SU-DHL-6 (cell line): ENCODE measurements around the gene SLC7A6OS.

ENCODE experiments used
- EZH2phosphoT487 ChIP-seq: fragments of 200-600 bp; sonication (generic), shearing (Covaris generic); conservative IDR thresholded peaks from 2 replicates; pipeline ENCODE4 v1.6.1; 2018; ENCODE audit warnings: mild to moderate bottlenecking, antibody characterized with exemption, low read length, moderate library complexity, mixed read lengths
- TF ChIP-seq, protein P1 (sequence below): fragments of 200-600 bp; sonication (generic); IDR thresholded peaks from one replicate; pipeline ENCODE4 v1.5.1; 2017; ENCODE audit warnings: antibody characterized with exemption, mild to moderate bottlenecking, low read length, moderate library complexity; ENCODE audit not compliant: insufficient read depth, poor library complexity, severe bottlenecking

DNA sequence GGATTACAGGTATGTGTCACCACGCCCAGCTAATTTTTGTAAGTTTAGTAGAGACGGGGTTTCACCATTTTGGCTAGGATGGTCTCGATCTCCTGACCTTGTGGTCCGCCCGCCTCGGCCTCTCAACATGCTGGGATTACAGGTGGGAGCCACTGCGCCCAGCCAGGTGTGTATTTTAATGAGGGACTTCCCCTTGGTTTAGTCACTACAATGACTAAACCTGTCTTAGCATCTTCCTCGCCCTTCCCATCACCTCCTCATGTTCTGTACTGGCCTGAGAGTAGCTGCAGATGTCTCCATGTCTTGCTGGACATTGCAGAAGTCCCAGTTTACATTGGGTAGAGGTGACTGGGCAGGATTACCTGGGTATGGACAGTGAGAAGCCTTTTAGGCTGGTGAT is 36.9 kb downstream of the SLC7A6OS start:
- TF ChIP-seq, protein P1, sequence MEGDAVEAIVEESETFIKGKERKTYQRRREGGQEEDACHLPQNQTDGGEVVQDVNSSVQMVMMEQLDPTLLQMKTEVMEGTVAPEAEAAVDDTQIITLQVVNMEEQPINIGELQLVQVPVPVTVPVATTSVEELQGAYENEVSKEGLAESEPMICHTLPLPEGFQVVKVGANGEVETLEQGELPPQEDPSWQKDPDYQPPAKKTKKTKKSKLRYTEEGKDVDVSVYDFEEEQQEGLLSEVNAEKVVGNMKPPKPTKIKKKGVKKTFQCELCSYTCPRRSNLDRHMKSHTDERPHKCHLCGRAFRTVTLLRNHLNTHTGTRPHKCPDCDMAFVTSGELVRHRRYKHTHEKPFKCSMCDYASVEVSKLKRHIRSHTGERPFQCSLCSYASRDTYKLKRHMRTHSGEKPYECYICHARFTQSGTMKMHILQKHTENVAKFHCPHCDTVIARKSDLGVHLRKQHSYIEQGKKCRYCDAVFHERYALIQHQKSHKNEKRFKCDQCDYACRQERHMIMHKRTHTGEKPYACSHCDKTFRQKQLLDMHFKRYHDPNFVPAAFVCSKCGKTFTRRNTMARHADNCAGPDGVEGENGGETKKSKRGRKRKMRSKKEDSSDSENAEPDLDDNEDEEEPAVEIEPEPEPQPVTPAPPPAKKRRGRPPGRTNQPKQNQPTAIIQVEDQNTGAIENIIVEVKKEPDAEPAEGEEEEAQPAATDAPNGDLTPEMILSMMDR = no peak
- TF ChIP-seq EZH2phosphoT487 = no peak
